WI38 (cell line): ENCODE measurements around the gene MCC.

Experiments used
- H3K4me3 ChIP-seq: 2 replicates; pipeline ENCODE4 v1.5.1; 2011; ENCODE audit warnings: low read depth, mild to moderate bottlenecking, control low read depth, low read length
- CTCF ChIP-seq: IDR thresholded peaks from 2 replicates; pipeline ENCODE4 v1.5.1; 2012; ENCODE audit warnings: low read depth, mild to moderate bottlenecking, control low read depth, low read length

The MCC gene

GRCh38 chr5:113039934-113040285, 448.3 kb downstream of the MCC start:
- no peak overlapping the region for H3K4me3 ChIP-seq
- no peak for TF ChIP-seq CTCF

GRCh38 chr5:113039229-113039933, 448.9 kb downstream of the MCC start:
- no peak overlapping the region for H3K4me3 ChIP-seq
- TF ChIP-seq CTCF: no peak

DNA sequence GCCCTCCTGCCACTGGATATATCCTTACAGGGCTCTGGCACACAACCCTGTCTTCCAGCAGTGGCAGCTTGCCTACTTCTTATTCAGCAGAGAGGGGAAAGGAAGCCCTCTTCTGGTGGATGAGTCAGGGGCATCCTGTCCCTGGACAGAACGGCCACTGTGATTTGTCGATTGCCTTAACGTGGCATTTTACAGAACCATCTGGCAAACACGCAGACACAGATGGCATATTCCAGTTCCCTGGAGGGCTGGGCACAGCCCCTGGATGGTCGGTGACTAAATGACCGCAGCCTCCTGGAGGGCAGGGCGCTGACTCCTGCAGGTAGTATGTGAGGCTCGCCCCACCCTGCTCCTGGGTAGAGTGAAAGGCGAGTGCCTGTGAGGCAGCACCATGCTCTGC, 449.5 kb downstream of the MCC start:
- no peak overlapping the region for H3K4me3 ChIP-seq
- TF ChIP-seq CTCF: no peak

- TF ChIP-seq CTCF: no peak
- no peak overlapping the region for H3K4me3 ChIP-seq
Measured at GRCh38 chr5:113038136-113038535, 450.1 kb downstream of the MCC start.

DNA sequence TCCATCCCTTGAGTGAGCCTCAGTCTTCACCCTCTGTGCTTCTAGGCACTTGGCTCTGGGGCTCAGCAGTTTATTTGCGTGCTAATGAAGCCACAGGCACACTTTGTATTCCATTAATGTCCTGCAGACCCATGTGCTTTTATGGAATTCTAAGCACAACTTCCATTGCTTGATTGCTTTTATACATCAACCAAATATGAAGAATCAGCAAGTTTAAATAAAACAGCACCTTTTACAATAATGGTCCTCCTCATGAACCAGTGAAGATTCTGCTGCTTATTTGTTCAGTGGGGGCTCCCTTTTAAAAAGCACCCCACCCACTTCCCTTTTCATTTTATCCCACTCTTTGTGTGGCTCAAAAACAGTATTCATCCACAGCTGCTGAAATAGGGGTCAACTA, 451.4 kb downstream of the MCC start:
- TF ChIP-seq CTCF: no peak

GRCh38 chr5:113036321-113036720, 451.9 kb downstream of the MCC start:
- H3K4me3 ChIP-seq: no peak overlapping the region
- TF ChIP-seq CTCF: no peak

More for the DNA sequence above, 451.4 kb downstream of the MCC start:
- H3K4me3 ChIP-seq: no peak overlapping the region

GRCh38 chr5:113035096-113035495, 453.2 kb downstream of the MCC start:
- TF ChIP-seq CTCF: no peak
- H3K4me3 ChIP-seq: no peak overlapping the region
